ENCODE measurements around the gene PEPD.

Gene PEPD

GRCh38 chr19:33429891-33430673 is 91.5 kb downstream of the PEPD start:
- ATAC-seq (replicated peaks; ENCODE audit: extremely low read depth, poor library complexity, severe bottlenecking) (peak; percentile 93), DNase-seq (ENCODE audit: low spot score in 2 of 2) (no peak)
- peak overlapping the region; percentile 75 for H3K27ac Mint-ChIP-seq (ENCODE audit: low read depth)
- H3K4me1 Mint-ChIP-seq, result peaks cover 7% of the 10 kb centered on the region
- no peaks in the 10 kb centered on the region for H3K9me3 Mint-ChIP-seq
- H3K36me3 Mint-ChIP-seq (ENCODE audit: insufficient read depth), result peaks cover 3% of the 10 kb centered on the region
- no peaks in the 10 kb centered on the region for H3K27me3 Mint-ChIP-seq
- peak overlapping the region; percentile 39 for H3K4me3 Mint-ChIP-seq

GRCh38 chr19:33428627-33429125 is 92.9 kb downstream of the PEPD start:
- no peak overlapping the region for H3K27ac Mint-ChIP-seq (ENCODE audit: low read depth)
- no peak for ATAC-seq (replicated peaks; ENCODE audit: extremely low read depth, poor library complexity, severe bottlenecking)
- H3K4me3 Mint-ChIP-seq, result no peak overlapping the region

GRCh38 chr19:33427801-33428626 is 93.6 kb downstream of the PEPD start:
- no peaks in the 10 kb centered on the region for H3K9me3 Mint-ChIP-seq
- DNase-seq (ENCODE audit: low spot score in 2 of 2), result no peak
- H3K27ac Mint-ChIP-seq (ENCODE audit: low read depth), result no peak overlapping the region
- H3K4me1 Mint-ChIP-seq, result peaks cover 7% of the 10 kb centered on the region
- H3K27me3 Mint-ChIP-seq, result no peaks in the 10 kb centered on the region
- no peaks in the 10 kb centered on the region for H3K36me3 Mint-ChIP-seq (ENCODE audit: insufficient read depth)
- H3K4me3 Mint-ChIP-seq, result no peak overlapping the region
- no peak for ATAC-seq (replicated peaks; ENCODE audit: extremely low read depth, poor library complexity, severe bottlenecking)

More at GRCh38 chr19:33428627-33429125, 92.9 kb downstream of the PEPD start:
- no peak for DNase-seq (ENCODE audit: low spot score in 2 of 2)
- H3K4me1 Mint-ChIP-seq, result peaks cover 7% of the 10 kb centered on the region
- no peaks in the 10 kb centered on the region for H3K9me3 Mint-ChIP-seq
- H3K36me3 Mint-ChIP-seq (ENCODE audit: insufficient read depth), result no peaks in the 10 kb centered on the region
- H3K27me3 Mint-ChIP-seq, result no peaks in the 10 kb centered on the region

GRCh38 chr19:33426621-33427361 is 94.8 kb downstream of the PEPD start:
- DNase-seq (ENCODE audit: low spot score in 2 of 2) (no peak), ATAC-seq (replicated peaks; ENCODE audit: extremely low read depth, poor library complexity, severe bottlenecking) (no peak)
- H3K4me3 Mint-ChIP-seq, result no peak overlapping the region
- no peaks in the 10 kb centered on the region for H3K27me3 Mint-ChIP-seq
- H3K27ac Mint-ChIP-seq (ENCODE audit: low read depth), result no peak overlapping the region
- H3K4me1 Mint-ChIP-seq, result peaks cover 7% of the 10 kb centered on the region
- no peaks in the 10 kb centered on the region for H3K9me3 Mint-ChIP-seq
- no peaks in the 10 kb centered on the region for H3K36me3 Mint-ChIP-seq (ENCODE audit: insufficient read depth)

GRCh38 chr19:33424181-33424580 is 97.4 kb downstream of the PEPD start:
- ATAC-seq (replicated peaks; ENCODE audit: extremely low read depth, poor library complexity, severe bottlenecking) (no peak), DNase-seq (ENCODE audit: low spot score in 2 of 2) (no peak)
- Mint-ChIP-seq H3K4me1 (no peaks in the 10 kb centered on the region), H3K4me3 (no peak overlapping the region), H3K36me3 (ENCODE audit: insufficient read depth) (no peaks in the 10 kb centered on the region), H3K9me3 (no peaks in the 10 kb centered on the region), H3K27me3 (no peaks in the 10 kb centered on the region), H3K27ac (ENCODE audit: low read depth) (no peak overlapping the region)

- H3K27ac Mint-ChIP-seq (ENCODE audit: low read depth), result no peak overlapping the region
- DNase-seq (ENCODE audit: low spot score in 2 of 2), result no peak
- H3K4me3 Mint-ChIP-seq, result no peak overlapping the region
- H3K4me1 Mint-ChIP-seq, result no peaks in the 10 kb centered on the region
- no peaks in the 10 kb centered on the region for H3K27me3 Mint-ChIP-seq
- H3K9me3 Mint-ChIP-seq, result no peaks in the 10 kb centered on the region
- ATAC-seq (replicated peaks; ENCODE audit: extremely low read depth, poor library complexity, severe bottlenecking), result no peak
- H3K36me3 Mint-ChIP-seq (ENCODE audit: insufficient read depth), result no peaks in the 10 kb centered on the region
These were observed 99.0 kb downstream of the PEPD start for GRCh38 chr19:33422369-33423180.

- ATAC-seq (replicated peaks; ENCODE audit: extremely low read depth, poor library complexity, severe bottlenecking), result no peak
- Mint-ChIP-seq H3K27ac (ENCODE audit: low read depth) (no peak overlapping the region), H3K27me3 (no peaks in the 10 kb centered on the region), H3K9me3 (no peaks in the 10 kb centered on the region), H3K36me3 (ENCODE audit: insufficient read depth) (no peaks in the 10 kb centered on the region), H3K4me3 (no peak overlapping the region), H3K4me1 (peaks cover 5% of the 10 kb centered on the region)
- no peak for DNase-seq (ENCODE audit: low spot score in 2 of 2)
These were observed 100.2 kb downstream of the PEPD start for GRCh38 chr19:33421368-33421767.

- H3K27ac Mint-ChIP-seq (ENCODE audit: low read depth), result no peak overlapping the region
- ATAC-seq (replicated peaks; ENCODE audit: extremely low read depth, poor library complexity, severe bottlenecking) (no peak), DNase-seq (ENCODE audit: low spot score in 2 of 2) (no peak)
- H3K4me3 Mint-ChIP-seq, result no peak overlapping the region
- no peaks in the 10 kb centered on the region for H3K36me3 Mint-ChIP-seq (ENCODE audit: insufficient read depth)
- no peaks in the 10 kb centered on the region for H3K9me3 Mint-ChIP-seq
- H3K4me1 Mint-ChIP-seq, result peaks cover 7% of the 10 kb centered on the region
- no peaks in the 10 kb centered on the region for H3K27me3 Mint-ChIP-seq
These were observed 100.8 kb downstream of the PEPD start for GRCh38 chr19:33420821-33421220.

GRCh38 chr19:33419788-33420130 is 101.8 kb downstream of the PEPD start:
- ATAC-seq (replicated peaks; ENCODE audit: extremely low read depth, poor library complexity, severe bottlenecking), result no peak
- Mint-ChIP-seq H3K4me3 (no peak overlapping the region), H3K27me3 (no peaks in the 10 kb centered on the region), H3K9me3 (no peaks in the 10 kb centered on the region), H3K27ac (ENCODE audit: low read depth) (no peak overlapping the region), H3K4me1 (peaks cover 7% of the 10 kb centered on the region), H3K36me3 (ENCODE audit: insufficient read depth) (no peaks in the 10 kb centered on the region)
- no peak for DNase-seq (ENCODE audit: low spot score in 2 of 2)

- Mint-ChIP-seq H3K27me3 (no peaks in the 10 kb centered on the region), H3K36me3 (ENCODE audit: insufficient read depth) (no peaks in the 10 kb centered on the region), H3K27ac (ENCODE audit: low read depth) (no peak overlapping the region), H3K9me3 (no peaks in the 10 kb centered on the region), H3K4me3 (no peak overlapping the region), H3K4me1 (peaks cover 7% of the 10 kb centered on the region)
- no peak for DNase-seq (ENCODE audit: low spot score in 2 of 2)
- ATAC-seq (replicated peaks; ENCODE audit: extremely low read depth, poor library complexity, severe bottlenecking), result no peak
These were observed 102.5 kb downstream of the PEPD start for GRCh38 chr19:33418871-33419787.

- Mint-ChIP-seq H3K27me3 (no peaks in the 10 kb centered on the region), H3K36me3 (ENCODE audit: insufficient read depth) (no peaks in the 10 kb centered on the region), H3K9me3 (no peaks in the 10 kb centered on the region), H3K4me3 (no peak overlapping the region), H3K27ac (ENCODE audit: low read depth) (no peak overlapping the region), H3K4me1 (peaks cover 7% of the 10 kb centered on the region)
- DNase-seq (ENCODE audit: low spot score in 2 of 2) (no peak), ATAC-seq (replicated peaks; ENCODE audit: extremely low read depth, poor library complexity, severe bottlenecking) (no peak)
These were observed 103.1 kb downstream of the PEPD start for GRCh38 chr19:33418461-33418860.
